DLD1 (cell line): ENCODE data around the gene SLC39A11.

Experiments
- in situ Hi-C: cut with HindIII; loops from 2 replicates; pipeline ENCODE4 v1.10.0; 2017; ENCODE audit warnings: low sequenced_read_pairs

Gene SLC39A11

GRCh38 chr17:72984145-72984925 is 108.2 kb downstream of the SLC39A11 start:
- in situ Hi-C loops = loop anchor here (10.0 kb wide), 1 partner anchor 80 kb away; no protein-coding TSS in a partner anchor

- in situ Hi-C loops = loop anchor here (10.0 kb wide), 1 partner anchor 82 kb away; no protein-coding TSS in a partner anchor
Measured at GRCh38 chr17:72982680-72983079, 109.8 kb downstream of the SLC39A11 start.

- in situ Hi-C loops = no loop called here
Measured at GRCh38 chr17:72978593-72979218, 113.8 kb downstream of the SLC39A11 start.

- in situ Hi-C loops = no loop called here
Measured at GRCh38 chr17:72977771-72978417, 114.6 kb downstream of the SLC39A11 start.

- in situ Hi-C loops = no loop called here
Measured at GRCh38 chr17:72976971-72977770, 115.3 kb downstream of the SLC39A11 start.

- in situ Hi-C loops = no loop called here
Measured at GRCh38 chr17:72975509-72975908, 117.0 kb downstream of the SLC39A11 start.

GRCh38 chr17:72974605-72975232 is 117.8 kb downstream of the SLC39A11 start:
- in situ Hi-C loops = no loop called here

GRCh38 chr17:72972263-72972951 is 120.1 kb downstream of the SLC39A11 start:
- in situ Hi-C loops = no loop called here

- in situ Hi-C loops = no loop called here
Measured at GRCh38 chr17:72971226-72971880, 121.1 kb downstream of the SLC39A11 start.

- in situ Hi-C loops = no loop called here
Measured at GRCh38 chr17:72970797-72971196, 121.7 kb downstream of the SLC39A11 start.

- in situ Hi-C loops = no loop called here
Measured at GRCh38 chr17:72970246-72970645, 122.2 kb downstream of the SLC39A11 start.

GRCh38 chr17:72969293-72969906 is 123.1 kb downstream of the SLC39A11 start:
- in situ Hi-C loops = no loop called here

- in situ Hi-C loops = no loop called here
Measured at GRCh38 chr17:72968798-72969197, 123.7 kb downstream of the SLC39A11 start.

- in situ Hi-C loops = no loop called here
Measured at GRCh38 chr17:72967977-72968585, 124.4 kb downstream of the SLC39A11 start.

- in situ Hi-C loops = no loop called here
Measured at GRCh38 chr17:72967277-72967970, 125.1 kb downstream of the SLC39A11 start.

- in situ Hi-C loops = no loop called here
Measured at GRCh38 chr17:72962106-72962505, 130.4 kb downstream of the SLC39A11 start.

- in situ Hi-C loops = no loop called here
Measured at GRCh38 chr17:72955391-72956140, 136.9 kb downstream of the SLC39A11 start.
